Measurements from ENCODE around the gene B4GAT1.

Gene B4GAT1

GRCh38 chr11:66309475-66309874, 38.0 kb downstream of the B4GAT1 start:
- DNase-seq, result no peak
- no peak for ATAC-seq

- ATAC-seq, result no peak
- no peak for DNase-seq
Observed at GRCh38 chr11:66302656-66303055, 44.8 kb downstream of the B4GAT1 start.

GRCh38 chr11:66299186-66299585, 48.2 kb downstream of the B4GAT1 start:
- ATAC-seq (no peak), DNase-seq (no peak)

GRCh38 chr11:66297610-66298009, 49.8 kb downstream of the B4GAT1 start:
- DNase-seq (no peak), ATAC-seq (no peak)

All from stimulated activated naive CD8-positive, alpha-beta T cell treated with anti-CD3 and anti-CD28 coated beads, Interleukin-15, Interleukin-2, amounts not matched to agents 100 U/mL and 50 U/mL, for 24 hours (primary cell).